GM18951 (cell line): Measurements from ENCODE around the gene TMEM231.
"Not testable (repeated sequence)": the region's sequence is repeated elsewhere in the genome, so short reads cannot be mapped to it uniquely, and the experiment has no call there.

Source experiments
- POLR2A ChIP-seq: IDR thresholded peaks from 4 replicates; pipeline ENCODE4 v1.6.1; 2011; ENCODE audit warnings: mild to moderate bottlenecking; ENCODE audit not compliant: insufficient read length, insufficient read depth; ENCODE audit errors: extremely low read depth
- in situ Hi-C: fragments of 300-500 bp; cut with MboI; formaldehyde crosslinking; loops from one replicate; pipeline ENCODE4 v1.12.0; 2022; ENCODE audit warnings: low sequenced_read_pairs, mixed read lengths, inconsistent platforms; ENCODE audit not compliant: unreplicated experiment

TMEM231 gene

GRCh38 chr16:75556431-75556950, 439 bp upstream of the TMEM231 start:
- no peak for TF ChIP-seq POLR2A
- in situ Hi-C loops: no loop called here

GRCh38 chr16:75555213-75555706, 792 bp downstream of the TMEM231 start:
- in situ Hi-C loops: no loop called here
- peak; percentile 34 for TF ChIP-seq POLR2A

GRCh38 chr16:75552951-75553350, 3.1 kb downstream of the TMEM231 start:
- TF ChIP-seq POLR2A: no peak
- in situ Hi-C loops: no loop called here

GRCh38 chr16:75550211-75550662, 5.8 kb downstream of the TMEM231 start:
- in situ Hi-C loops: no loop called here
- no peak for TF ChIP-seq POLR2A

GRCh38 chr16:75548456-75548855, 7.6 kb downstream of the TMEM231 start:
- in situ Hi-C loops: loop anchor here (10.0 kb wide), 1 partner anchor 216 kb away; no protein-coding TSS in a partner anchor

GRCh38 chr16:75546293-75546692, 9.8 kb downstream of the TMEM231 start:
- in situ Hi-C loops: loop anchor here (10.0 kb wide), 1 partner anchor 219 kb away; no protein-coding TSS in a partner anchor

GRCh38 chr16:75545879-75546278, 10.2 kb downstream of the TMEM231 start:
- in situ Hi-C loops: loop anchor here (10.0 kb wide), 1 partner anchor 219 kb away; no protein-coding TSS in a partner anchor

More at GRCh38 chr16:75546293-75546692, 9.8 kb downstream of the TMEM231 start:
- TF ChIP-seq POLR2A: no peak

GRCh38 chr16:75542462-75542861, 13.6 kb downstream of the TMEM231 start:
- in situ Hi-C loops: loop anchor here (10.0 kb wide), 1 partner anchor 222 kb away; no protein-coding TSS in a partner anchor

- in situ Hi-C loops: loop anchor here (10.0 kb wide), 1 partner anchor 224 kb away; no protein-coding TSS in a partner anchor
- no peak for TF ChIP-seq POLR2A
Observed at GRCh38 chr16:75541236-75541635, 14.8 kb downstream of the TMEM231 start.

- in situ Hi-C loops: not testable (repeated sequence)
Observed at GRCh38 chr16:75538882-75539565, 17.0 kb downstream of the TMEM231 start.

GRCh38 chr16:75537776-75538175, 18.3 kb downstream of the TMEM231 start:
- no peak for TF ChIP-seq POLR2A
- in situ Hi-C loops: no loop called here

- in situ Hi-C loops: no loop called here
- no peak for TF ChIP-seq POLR2A
Observed at GRCh38 chr16:75535901-75536300, 20.2 kb downstream of the TMEM231 start, which contains the start of gene CHST5. Gene CHST5, minus strand, starts transcription at chr16:75536108. Its CDS starts 5,724 bp downstream, at chr16:75530384.

GRCh38 chr16:75535211-75535843, 20.7 kb downstream of the TMEM231 start:
- in situ Hi-C loops: no loop called here
- no peak for TF ChIP-seq POLR2A

- in situ Hi-C loops: no loop called here
- no peak for TF ChIP-seq POLR2A
Observed at GRCh38 chr16:75534560-75535205, 21.4 kb downstream of the TMEM231 start.
